HG02840 (cell line): ENCODE data around the gene ENO4.

Experiments
- ATAC-seq: cut with Tn5 transposase; IDR thresholded peaks from one replicate; pipeline ENCODE4 v1.9.1; 2021; ENCODE audit warnings: mild to moderate bottlenecking, moderate library complexity, moderate number of reproducible peaks; ENCODE audit not compliant: unreplicated experiment, low FRiP score

Gene ENO4

DNA sequence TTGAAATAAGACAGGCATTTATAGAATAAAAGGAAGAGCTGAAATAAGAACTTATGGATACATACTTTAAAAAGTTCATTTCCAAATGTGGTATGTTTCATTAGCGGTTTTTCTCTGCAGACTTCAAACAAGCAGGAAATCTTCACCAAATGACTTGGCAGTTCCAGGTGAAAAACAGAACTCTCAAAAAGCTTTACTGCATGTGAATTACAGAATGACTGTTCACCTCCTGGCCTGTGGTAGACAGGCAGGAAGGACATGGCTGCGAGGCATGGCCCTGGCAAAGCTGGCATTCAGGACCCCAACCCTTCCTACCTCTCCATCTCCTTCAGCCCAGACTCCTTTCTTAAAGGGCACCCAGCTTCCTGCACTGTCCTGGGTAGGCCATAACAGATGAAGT is 21.2 kb upstream of the ENO4 start:
- ATAC-seq = no peak

DNA sequence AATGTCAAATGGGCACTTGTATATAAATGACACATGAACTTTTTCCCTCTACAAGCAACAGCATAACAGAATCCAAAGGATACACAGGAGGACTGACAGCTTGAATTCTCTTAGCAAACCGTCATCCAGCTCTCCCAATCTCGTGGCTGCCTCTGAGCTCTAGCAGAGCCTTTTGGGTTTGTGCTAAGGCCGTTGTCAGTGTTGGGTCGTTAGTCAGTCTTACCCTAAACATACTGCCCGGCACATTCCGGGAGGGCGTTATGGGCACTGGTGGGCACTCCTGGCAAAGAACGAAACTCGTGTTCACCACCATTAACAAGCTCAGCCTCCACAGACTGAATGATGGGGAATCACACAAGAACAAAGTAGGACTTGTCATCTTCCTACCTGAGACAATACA is 19.6 kb upstream of the ENO4 start:
- ATAC-seq = no peak

- no peak for ATAC-seq
These were observed 18.2 kb upstream of the ENO4 start for GRCh38 chr10:116831086-116831485.

GRCh38 chr10:116831790-116832189 is 17.5 kb upstream of the ENO4 start:
- ATAC-seq = no peak

GRCh38 chr10:116833986-116834985 is 15.0 kb upstream of the ENO4 start:
- no peak for ATAC-seq

GRCh38 chr10:116835658-116836057 is 13.6 kb upstream of the ENO4 start:
- ATAC-seq = no peak

DNA sequence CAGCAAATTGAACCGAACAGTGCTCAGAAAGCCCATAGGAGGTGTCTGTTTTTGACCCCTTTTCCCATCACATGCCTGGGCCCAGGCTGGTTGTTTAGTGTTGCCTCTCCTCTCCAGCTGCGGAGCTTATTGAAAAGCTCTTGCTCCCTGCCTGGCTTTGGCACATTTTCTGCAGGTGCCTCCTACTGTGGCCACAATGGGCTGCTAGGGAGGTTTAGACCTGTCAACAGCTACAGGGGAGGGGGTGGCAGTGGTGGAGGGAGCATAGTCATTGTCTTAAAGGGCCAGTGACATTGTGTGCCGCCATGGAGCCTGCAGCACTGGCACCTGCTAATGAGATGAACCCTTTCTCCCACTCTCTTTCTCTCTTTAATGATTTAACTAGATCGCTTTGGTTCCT is 13.2 kb upstream of the ENO4 start:
- ATAC-seq = no peak

GRCh38 chr10:116836902-116837523 is 12.3 kb upstream of the ENO4 start:
- no peak for ATAC-seq

GRCh38 chr10:116838143-116838725 is 11.1 kb upstream of the ENO4 start:
- peak; percentile 65 for ATAC-seq

- no peak for ATAC-seq
These were observed 8.8 kb upstream of the ENO4 start for GRCh38 chr10:116840389-116841075.

DNA sequence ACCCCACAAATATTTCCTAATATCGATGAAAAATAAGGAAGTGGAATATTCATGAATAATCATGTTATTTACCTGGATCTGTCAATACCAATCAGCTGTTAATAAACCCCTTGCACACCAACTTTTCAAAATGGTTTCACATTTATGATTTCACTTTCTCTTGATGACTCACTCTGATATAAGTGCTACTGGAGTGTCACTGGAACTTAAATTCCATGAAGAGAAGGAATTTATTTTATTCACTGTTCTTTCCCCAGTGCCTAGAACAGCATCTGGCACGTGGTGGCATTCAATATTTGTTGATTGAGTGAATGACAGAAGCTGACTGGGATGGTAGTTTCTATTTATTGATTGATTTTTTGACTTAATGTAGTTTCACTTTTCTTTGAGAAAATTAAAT is 3.5 kb upstream of the ENO4 start:
- ATAC-seq = no peak

DNA sequence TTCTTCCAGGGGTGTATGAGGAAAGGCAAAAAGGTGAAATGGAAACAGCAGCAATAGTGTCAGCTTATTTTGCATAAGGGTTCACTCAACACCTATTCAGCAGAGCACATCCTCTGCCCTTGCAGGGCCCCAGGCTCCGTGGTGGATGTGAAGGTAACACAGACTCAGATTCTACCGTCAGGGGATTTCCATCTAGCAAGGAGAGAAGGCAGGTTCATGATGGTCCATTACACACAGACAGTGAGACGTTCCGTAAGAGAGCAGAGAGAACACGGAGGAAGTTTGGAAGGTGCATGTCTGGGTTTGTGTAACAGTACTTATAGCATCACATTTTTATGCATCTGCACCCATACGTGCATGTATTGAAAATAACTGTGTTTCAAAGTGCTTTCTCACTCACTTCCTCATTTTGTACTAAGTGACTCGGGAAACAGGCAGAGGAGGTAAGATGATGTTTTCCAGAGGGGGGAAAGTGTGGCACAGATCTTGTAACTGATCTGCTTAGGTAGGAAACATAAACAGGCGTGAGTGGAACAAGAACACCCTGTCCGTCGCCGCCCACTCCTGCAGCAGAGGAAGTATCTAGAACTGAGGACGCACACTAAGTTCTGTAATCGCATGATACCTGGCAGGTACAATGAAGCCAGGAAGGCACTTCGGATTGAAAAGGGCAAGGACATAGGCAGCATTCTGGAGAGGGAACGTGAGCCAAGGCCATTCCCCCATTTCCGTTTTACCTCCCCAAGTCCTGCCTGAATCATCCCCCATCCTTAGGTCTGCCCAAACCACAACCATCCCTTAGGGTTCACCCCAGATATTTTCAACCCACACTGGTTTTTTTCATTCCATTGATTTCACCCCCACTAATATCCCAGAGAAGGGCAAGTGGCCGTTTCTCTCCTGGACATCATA is 1.0 kb upstream of the ENO4 start:
- peak; percentile 76 for ATAC-seq

DNA sequence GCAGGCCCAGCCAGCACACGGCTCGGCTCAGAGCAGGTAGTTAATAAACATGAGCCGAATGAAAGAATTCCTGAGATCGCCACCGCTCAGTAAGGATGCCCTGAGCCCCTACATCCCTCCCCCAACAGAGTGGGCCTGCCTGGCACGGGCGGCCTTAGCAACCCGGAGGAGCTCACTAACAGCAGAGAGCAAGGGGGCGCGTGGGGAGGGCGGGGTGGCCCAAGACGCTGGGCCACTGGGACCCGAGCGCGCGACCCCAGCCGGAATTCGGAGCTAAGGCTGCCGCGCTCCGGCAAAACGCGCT is 403 bp upstream of the ENO4 start:
- ATAC-seq = no peak

- no peak for ATAC-seq
These were observed 836 bp downstream of the ENO4 start for GRCh38 chr10:116850058-116850611.

- ATAC-seq = no peak
These were observed 2.9 kb downstream of the ENO4 start for GRCh38 chr10:116852246-116852645.

- ATAC-seq = no peak
These were observed 4.0 kb downstream of the ENO4 start for GRCh38 chr10:116853287-116853686.

DNA sequence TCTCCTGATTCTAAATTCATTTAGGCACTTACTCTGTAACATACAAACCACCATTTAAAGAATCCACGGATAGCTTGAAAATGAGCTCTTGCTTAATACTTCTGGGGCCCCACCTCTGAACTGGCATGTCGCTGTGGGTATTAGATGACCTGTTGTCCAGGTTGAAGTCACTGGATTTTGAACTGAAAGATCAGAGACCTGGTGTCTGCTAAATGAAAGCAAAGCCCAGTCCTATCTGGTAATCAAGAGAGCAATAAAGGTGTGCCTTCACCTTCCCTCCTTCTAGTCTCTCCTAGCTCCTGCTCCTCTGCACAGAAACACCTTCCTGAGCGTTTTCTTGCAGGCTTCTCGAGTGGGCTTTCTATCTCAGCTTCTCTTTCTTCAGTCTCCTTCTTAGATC is 4.4 kb downstream of the ENO4 start:
- no peak for ATAC-seq

- no peak for ATAC-seq
These were observed 7.9 kb downstream of the ENO4 start for GRCh38 chr10:116857156-116857555.

GRCh38 chr10:116861796-116862195 is 12.5 kb downstream of the ENO4 start:
- ATAC-seq = no peak

GRCh38 chr10:116864436-116864835 is 15.1 kb downstream of the ENO4 start:
- no peak for ATAC-seq
